ENCODE results near the gene MAS1. TPM values are rescaled to one million over a fixed set of nuclear protein-coding genes. Genes with fewer than 3 reads are reported as not detected.

The MAS1 gene
- total and polyA plus RNA-seq, 2 of the 13 experiments (the other 11 are each of a cell fraction or from before 2014, with no cell fraction given): not detected

DNA sequence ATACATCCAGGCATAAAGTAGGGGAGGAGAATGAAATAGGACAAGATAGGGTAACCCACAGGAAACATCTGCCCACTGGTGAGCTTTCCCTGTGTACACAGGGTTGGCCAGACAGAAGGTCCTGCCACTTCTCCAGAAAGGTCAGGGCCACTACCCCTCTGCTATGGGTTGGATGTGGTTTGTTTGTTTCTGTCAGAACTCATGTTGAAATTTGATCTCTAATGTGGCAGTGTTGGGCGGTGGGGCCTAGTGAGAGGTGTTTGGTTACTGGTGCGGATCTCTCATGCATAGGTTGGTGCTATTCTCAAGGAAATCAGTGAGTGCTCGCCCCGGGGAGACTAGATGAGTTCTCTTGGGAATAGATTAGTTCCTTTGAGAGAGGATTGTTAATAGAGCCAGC, 15.6 kb upstream of the MAS1 start (continued):
- peak; percentile 93 for TF ChIP-seq SKI (IDR thresholded peaks at IDR 0.05; ENCODE audit: partially characterized antibody)
- TF ChIP-seq, protein P1, sequence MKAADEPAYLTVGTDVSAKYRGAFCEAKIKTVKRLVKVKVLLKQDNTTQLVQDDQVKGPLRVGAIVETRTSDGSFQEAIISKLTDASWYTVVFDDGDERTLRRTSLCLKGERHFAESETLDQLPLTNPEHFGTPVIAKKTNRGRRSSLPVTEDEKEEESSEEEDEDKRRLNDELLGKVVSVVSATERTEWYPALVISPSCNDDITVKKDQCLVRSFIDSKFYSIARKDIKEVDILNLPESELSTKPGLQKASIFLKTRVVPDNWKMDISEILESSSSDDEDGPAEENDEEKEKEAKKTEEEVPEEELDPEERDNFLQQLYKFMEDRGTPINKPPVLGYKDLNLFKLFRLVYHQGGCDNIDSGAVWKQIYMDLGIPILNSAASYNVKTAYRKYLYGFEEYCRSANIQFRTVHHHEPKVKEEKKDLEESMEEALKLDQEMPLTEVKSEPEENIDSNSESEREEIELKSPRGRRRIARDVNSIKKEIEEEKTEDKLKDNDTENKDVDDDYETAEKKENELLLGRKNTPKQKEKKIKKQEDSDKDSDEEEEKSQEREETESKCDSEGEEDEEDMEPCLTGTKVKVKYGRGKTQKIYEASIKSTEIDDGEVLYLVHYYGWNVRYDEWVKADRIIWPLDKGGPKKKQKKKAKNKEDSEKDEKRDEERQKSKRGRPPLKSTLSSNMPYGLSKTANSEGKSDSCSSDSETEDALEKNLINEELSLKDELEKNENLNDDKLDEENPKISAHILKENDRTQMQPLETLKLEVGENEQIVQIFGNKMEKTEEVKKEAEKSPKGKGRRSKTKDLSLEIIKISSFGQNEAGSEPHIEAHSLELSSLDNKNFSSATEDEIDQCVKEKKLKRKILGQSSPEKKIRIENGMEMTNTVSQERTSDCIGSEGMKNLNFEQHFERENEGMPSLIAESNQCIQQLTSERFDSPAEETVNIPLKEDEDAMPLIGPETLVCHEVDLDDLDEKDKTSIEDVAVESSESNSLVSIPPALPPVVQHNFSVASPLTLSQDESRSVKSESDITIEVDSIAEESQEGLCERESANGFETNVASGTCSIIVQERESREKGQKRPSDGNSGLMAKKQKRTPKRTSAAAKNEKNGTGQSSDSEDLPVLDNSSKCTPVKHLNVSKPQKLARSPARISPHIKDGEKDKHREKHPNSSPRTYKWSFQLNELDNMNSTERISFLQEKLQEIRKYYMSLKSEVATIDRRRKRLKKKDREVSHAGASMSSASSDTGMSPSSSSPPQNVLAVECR (CRISPR knock-in tag; IDR thresholded peaks at IDR 0.05; ENCODE audit: borderline replicate concordance): no peak; the same call in 1 of the 2 replicates
- TF ChIP-seq, protein P2, sequence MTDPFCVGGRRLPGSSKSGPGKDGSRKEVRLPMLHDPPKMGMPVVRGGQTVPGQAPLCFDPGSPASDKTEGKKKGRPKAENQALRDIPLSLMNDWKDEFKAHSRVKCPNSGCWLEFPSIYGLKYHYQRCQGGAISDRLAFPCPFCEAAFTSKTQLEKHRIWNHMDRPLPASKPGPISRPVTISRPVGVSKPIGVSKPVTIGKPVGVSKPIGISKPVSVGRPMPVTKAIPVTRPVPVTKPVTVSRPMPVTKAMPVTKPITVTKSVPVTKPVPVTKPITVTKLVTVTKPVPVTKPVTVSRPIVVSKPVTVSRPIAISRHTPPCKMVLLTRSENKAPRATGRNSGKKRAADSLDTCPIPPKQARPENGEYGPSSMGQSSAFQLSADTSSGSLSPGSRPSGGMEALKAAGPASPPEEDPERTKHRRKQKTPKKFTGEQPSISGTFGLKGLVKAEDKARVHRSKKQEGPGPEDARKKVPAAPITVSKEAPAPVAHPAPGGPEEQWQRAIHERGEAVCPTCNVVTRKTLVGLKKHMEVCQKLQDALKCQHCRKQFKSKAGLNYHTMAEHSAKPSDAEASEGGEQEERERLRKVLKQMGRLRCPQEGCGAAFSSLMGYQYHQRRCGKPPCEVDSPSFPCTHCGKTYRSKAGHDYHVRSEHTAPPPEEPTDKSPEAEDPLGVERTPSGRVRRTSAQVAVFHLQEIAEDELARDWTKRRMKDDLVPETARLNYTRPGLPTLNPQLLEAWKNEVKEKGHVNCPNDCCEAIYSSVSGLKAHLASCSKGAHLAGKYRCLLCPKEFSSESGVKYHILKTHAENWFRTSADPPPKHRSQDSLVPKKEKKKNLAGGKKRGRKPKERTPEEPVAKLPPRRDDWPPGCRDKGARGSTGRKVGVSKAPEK (CRISPR knock-in tag; IDR thresholded peaks at IDR 0.05; ENCODE audit: borderline replicate concordance): no peak
- TF ChIP-seq ZBTB3 (CRISPR knock-in tag; IDR thresholded peaks at IDR 0.05; ENCODE audit: borderline replicate concordance, low read depth): no peak
- TF ChIP-seq, protein P3, sequence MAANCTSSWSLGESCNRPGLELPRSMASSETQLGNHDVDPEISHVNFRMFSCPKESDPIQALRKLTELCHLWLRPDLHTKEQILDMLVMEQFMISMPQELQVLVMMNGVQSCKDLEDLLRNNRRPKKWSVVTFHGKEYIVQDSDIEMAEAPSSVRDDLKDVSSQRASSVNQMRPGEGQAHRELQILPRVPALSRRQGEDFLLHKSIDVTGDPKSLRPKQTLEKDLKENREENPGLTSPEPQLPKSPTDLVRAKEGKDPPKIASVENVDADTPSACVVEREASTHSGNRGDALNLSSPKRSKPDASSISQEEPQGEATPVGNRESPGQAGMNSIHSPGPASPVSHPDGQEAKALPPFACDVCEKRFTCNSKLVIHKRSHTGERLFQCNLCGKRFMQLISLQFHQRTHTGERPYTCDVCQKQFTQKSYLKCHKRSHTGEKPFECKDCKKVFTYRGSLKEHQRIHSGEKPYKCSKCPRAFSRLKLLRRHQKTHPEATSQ (CRISPR knock-in tag; IDR thresholded peaks at IDR 0.05; ENCODE audit: borderline replicate concordance): no peak
- peak; percentile 51; the same call in 1 of the 2 replicates for TF ChIP-seq ZNF614 (CRISPR knock-in tag; IDR thresholded peaks at IDR 0.05; ENCODE audit: borderline replicate concordance)
- TF ChIP-seq, protein P4, sequence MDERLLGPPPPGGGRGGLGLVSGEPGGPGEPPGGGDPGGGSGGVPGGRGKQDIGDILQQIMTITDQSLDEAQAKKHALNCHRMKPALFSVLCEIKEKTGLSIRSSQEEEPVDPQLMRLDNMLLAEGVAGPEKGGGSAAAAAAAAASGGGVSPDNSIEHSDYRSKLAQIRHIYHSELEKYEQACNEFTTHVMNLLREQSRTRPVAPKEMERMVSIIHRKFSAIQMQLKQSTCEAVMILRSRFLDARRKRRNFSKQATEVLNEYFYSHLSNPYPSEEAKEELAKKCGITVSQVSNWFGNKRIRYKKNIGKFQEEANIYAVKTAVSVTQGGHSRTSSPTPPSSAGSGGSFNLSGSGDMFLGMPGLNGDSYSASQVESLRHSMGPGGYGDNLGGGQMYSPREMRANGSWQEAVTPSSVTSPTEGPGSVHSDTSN (CRISPR knock-in tag; IDR thresholded peaks at IDR 0.05): no peak
- 0 out of 2 replicates have a peak, but pooled peaks have one; percentile 29 for TF ChIP-seq ZNF501 (CRISPR knock-in tag; IDR thresholded peaks at IDR 0.05)
- TF ChIP-seq ZNF282 (IDR thresholded peaks at IDR 0.05; ENCODE audit: partially characterized antibody): no peak
- no peak for TF ChIP-seq ZNF879 (CRISPR knock-in tag; IDR thresholded peaks at IDR 0.05)
- TF ChIP-seq SRSF9 (IDR thresholded peaks at IDR 0.05; ENCODE audit: borderline replicate concordance, insufficient read depth, low read depth, low read length, poor library complexity, severe bottlenecking): no peak
- TF ChIP-seq ONECUT2 (CRISPR knock-in tag; IDR thresholded peaks at IDR 0.05): no peak
- no peak for TF ChIP-seq SCMH1 (CRISPR knock-in tag; IDR thresholded peaks at IDR 0.05; ENCODE audit: borderline replicate concordance)
- no peak for TF ChIP-seq CBFB (CRISPR knock-in tag; IDR thresholded peaks at IDR 0.05)
- TF ChIP-seq ZSCAN29 (CRISPR knock-in tag; conservative IDR thresholded peaks at IDR 0.05): no peak
- peak; percentile 69 for TF ChIP-seq HNF4A (CRISPR knock-in tag; IDR thresholded peaks at IDR 0.05)
- TF ChIP-seq ZNF83 (CRISPR knock-in tag; IDR thresholded peaks at IDR 0.05; ENCODE audit: borderline replicate concordance): no peak
- TF ChIP-seq SIN3A (IDR thresholded peaks at IDR 0.05; ENCODE audit: borderline replicate concordance, low read depth, low read length): no peak
- TF ChIP-seq ZNF652 (CRISPR knock-in tag; IDR thresholded peaks at IDR 0.05; ENCODE audit: borderline replicate concordance, low read depth): no peak
- TF ChIP-seq, protein P5, sequence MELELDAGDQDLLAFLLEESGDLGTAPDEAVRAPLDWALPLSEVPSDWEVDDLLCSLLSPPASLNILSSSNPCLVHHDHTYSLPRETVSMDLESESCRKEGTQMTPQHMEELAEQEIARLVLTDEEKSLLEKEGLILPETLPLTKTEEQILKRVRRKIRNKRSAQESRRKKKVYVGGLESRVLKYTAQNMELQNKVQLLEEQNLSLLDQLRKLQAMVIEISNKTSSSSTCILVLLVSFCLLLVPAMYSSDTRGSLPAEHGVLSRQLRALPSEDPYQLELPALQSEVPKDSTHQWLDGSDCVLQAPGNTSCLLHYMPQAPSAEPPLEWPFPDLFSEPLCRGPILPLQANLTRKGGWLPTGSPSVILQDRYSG (CRISPR knock-in tag; IDR thresholded peaks at IDR 0.05): no peak

All from HepG2 (cell line).